ENCODE results near the gene SERGEF. TPM values are rescaled to one million over a fixed set of nuclear protein-coding genes. Genes with fewer than 3 reads are reported as not detected.

SERGEF gene
- total RNA-seq, 6 experiments from 2014 or later = 8.4 to 19.5 (median 15.8) TPM

DNA sequence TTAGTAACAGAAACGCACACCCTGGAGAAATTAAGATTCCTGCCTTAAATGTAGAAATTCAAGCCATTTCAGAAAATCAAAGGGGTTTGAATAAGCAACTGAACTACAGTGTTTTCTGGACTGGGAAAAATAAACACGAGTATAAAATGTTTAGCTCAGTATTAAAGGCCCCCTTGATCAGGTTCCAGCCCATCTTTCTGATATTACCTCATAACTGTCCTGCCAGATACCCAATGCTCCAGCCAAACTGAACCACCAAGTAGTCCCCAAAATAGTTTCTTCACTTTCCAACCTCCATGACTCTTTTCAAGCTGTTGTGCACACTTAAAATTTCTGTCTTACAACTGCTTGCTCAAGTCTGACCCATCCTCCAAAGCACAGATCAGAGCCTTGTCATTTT lies 54.4 kb downstream of the SERGEF start:
- ATAC-seq (no peak), DNase-seq (no peak)
- H3K27ac ChIP-seq = no peak overlapping the region
- H3K36me3 ChIP-seq = peaks cover 0 to 6% (median 0%) of the 10 kb centered on the region in 4 donors
- 75% methylated on average over 2 of the region's 2 CpGs for WGBS (ENCODE audit: insufficient coverage, low coverage, low lambda C conversion rate, missing lambda C conversion rate)
- H3K4me1 ChIP-seq = peaks cover 0 to 19% (median 8%) of the 10 kb centered on the region in 4 donors
- TF ChIP-seq, protein P1, sequence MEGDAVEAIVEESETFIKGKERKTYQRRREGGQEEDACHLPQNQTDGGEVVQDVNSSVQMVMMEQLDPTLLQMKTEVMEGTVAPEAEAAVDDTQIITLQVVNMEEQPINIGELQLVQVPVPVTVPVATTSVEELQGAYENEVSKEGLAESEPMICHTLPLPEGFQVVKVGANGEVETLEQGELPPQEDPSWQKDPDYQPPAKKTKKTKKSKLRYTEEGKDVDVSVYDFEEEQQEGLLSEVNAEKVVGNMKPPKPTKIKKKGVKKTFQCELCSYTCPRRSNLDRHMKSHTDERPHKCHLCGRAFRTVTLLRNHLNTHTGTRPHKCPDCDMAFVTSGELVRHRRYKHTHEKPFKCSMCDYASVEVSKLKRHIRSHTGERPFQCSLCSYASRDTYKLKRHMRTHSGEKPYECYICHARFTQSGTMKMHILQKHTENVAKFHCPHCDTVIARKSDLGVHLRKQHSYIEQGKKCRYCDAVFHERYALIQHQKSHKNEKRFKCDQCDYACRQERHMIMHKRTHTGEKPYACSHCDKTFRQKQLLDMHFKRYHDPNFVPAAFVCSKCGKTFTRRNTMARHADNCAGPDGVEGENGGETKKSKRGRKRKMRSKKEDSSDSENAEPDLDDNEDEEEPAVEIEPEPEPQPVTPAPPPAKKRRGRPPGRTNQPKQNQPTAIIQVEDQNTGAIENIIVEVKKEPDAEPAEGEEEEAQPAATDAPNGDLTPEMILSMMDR (IDR thresholded peaks at IDR 0.05) = no peak
- TF ChIP-seq POLR2A (IDR thresholded peaks at IDR 0.05) = no peak
- intact Hi-C loops (cut with DNase I) = no loop called here
- no peaks in the 10 kb centered on the region for H3K27me3 ChIP-seq
- H3K9me3 ChIP-seq = no peaks in the 10 kb centered on the region
- H3K4me3 ChIP-seq = no peak overlapping the region

DNA sequence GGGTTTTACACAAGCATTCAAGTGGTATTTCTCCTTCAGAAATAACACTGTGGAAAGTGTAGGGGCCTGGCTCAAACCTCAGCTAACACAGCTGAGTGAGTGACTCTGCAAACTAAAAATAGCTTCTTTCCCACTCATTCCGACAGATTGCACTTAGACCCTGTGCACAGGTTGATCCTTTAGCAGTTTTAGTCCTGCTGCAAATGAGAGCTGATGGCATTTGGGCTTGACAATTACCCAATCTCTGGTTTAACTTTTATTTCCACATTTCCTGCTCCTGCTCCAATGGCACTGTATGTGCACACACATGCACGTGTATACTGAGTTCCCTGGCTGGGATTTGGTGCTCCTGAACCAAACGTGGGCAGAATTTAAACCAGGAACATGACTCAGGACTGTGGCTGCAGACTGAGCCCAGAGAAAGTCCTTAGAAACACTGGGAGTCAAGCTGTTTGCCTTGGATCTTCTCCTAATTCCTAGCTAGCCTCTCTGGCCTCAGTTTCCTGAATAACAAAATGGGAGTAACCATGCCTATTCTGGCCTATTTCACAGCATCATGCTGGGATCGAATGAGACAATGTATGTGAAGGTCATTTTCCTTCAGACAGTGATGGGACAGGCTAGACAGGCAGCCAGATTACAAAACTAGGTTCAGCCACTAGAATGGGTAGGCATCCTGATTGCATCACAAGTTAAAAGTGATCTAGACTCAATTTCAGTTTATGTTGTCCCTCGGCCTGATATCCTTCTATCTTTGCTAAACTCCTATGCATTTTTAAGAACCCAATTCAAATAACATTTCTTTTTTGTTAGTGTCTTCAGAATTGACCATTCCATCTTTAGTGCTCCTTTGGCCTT lies 58.2 kb downstream of the SERGEF start:
- 14% methylated on average over 5 of the region's 5 CpGs for WGBS (ENCODE audit: insufficient coverage, low coverage, low lambda C conversion rate, missing lambda C conversion rate)
- TF ChIP-seq, protein P1 (IDR thresholded peaks at IDR 0.05) = no peak
- TF ChIP-seq POLR2A (IDR thresholded peaks at IDR 0.05) = peak; percentile 61
- Histone ChIP-seq H3K27me3 (no peaks in the 10 kb centered on the region), H3K27ac (peak overlapping the region; percentile 68 to 77 (median 77)), H3K4me3 (no peak overlapping the region), H3K9me3 (no peaks in the 10 kb centered on the region), H3K36me3 (peaks cover 0 to 6% (median 0%) of the 10 kb centered on the region in 4 donors), H3K4me1 (peaks cover 0 to 45% (median 17%) of the 10 kb centered on the region in 4 donors)
- intact Hi-C loops (cut with DNase I) = no loop called here
- DNase-seq (peak in 2 of 3 donors; percentile 38 to 67), ATAC-seq (peak; percentile 65 to 75 (median 74))

DNA sequence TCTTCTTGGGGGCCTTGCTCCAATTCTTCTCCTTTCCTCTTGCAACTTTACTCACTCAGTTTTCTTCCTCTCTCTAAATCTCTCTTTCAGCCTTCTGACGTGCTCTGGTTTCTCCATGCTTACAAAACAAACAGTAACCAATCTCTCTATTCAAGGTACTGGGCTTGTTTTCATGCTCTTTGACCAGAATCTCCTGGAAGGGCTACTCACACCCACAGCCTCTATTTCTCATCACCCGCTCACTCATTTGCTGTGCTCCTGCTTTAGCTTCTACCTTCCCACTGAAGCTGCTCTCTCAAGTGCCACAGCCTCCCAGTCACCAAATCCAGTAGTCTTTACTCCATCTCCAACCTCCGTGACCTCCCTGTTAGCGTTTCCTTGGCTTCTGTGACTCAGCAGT lies 60.4 kb downstream of the SERGEF start:
- 39% methylated on average over 4 of the region's 4 CpGs for whole genome bisulfite sequencing (ENCODE audit: insufficient coverage, low coverage, low lambda C conversion rate, missing lambda C conversion rate)
- no peaks in the 10 kb centered on the region for H3K27me3 ChIP-seq
- H3K4me3 ChIP-seq = no peak overlapping the region
- no peaks in the 10 kb centered on the region for H3K36me3 ChIP-seq
- intact Hi-C loops (cut with DNase I) = no loop called here
- peak; percentile 54 for TF ChIP-seq POLR2A (IDR thresholded peaks at IDR 0.05)
- TF ChIP-seq, protein P1 (IDR thresholded peaks at IDR 0.05) = no peak
- peaks cover 0 to 45% (median 17%) of the 10 kb centered on the region in 4 donors for H3K4me1 ChIP-seq
- H3K9me3 ChIP-seq = no peaks in the 10 kb centered on the region
- peak; percentile 50 to 63 (median 60) for ATAC-seq
- peak in 1 of 3 donors; percentile 46 for DNase-seq
- peak overlapping the region; percentile 62 to 77 (median 77) for H3K27ac ChIP-seq

DNA sequence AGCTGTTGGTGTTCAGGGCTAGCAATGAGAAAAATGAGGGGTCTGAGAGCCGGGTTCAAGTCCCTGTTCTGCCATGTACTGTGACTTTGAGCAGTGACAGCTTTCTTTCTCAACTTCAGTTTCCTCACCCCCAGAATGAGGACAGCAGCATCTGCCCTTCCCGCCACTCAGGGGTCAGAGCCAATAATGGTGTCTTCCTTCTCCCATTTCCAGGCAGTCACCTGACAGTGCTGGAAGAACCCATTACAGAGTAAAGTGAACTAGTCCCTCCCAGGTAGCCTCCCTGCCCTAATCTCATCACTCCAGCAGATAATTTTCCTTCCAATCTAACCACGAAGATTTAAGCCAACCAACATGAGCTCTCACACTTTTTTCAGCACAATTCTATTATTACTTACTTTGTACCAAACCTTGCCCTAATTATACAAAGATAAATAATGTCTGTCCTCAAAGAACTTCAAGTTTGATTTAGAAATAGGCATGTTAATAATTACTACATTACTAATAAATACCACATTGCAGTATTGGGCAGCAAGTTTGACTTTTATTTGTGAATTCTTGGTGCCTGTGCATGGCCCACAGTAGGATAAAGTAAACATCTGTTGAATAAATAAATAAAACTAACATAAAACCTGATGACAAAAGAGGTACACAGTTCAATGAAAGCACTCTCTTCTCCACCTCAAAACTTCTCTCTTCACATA lies 61.0 kb downstream of the SERGEF start:
- ATAC-seq (peak; percentile 63 to 72 (median 68)), DNase-seq (peak in 2 of 3 donors; percentile 38 to 45)
- WGBS (ENCODE audit: insufficient coverage, low coverage, low lambda C conversion rate, missing lambda C conversion rate) = 12% methylated on average over 2 of the region's 3 CpGs
- Histone ChIP-seq H3K27me3 (no peaks in the 10 kb centered on the region), H3K36me3 (no peaks in the 10 kb centered on the region), H3K4me1 (peaks cover 0 to 45% (median 17%) of the 10 kb centered on the region in 4 donors), H3K4me3 (no peak overlapping the region), H3K27ac (peak overlapping the region; percentile 62 to 77 (median 77)), H3K9me3 (no peaks in the 10 kb centered on the region)
- intact Hi-C loops (cut with DNase I) = no loop called here
- TF ChIP-seq POLR2A (IDR thresholded peaks at IDR 0.05) = no peak
- TF ChIP-seq, protein P1 (IDR thresholded peaks at IDR 0.05) = no peak
